M059J (cell line): Measurements from ENCODE around the gene MESP1. TPM values are rescaled to one million over a fixed set of nuclear protein-coding genes. Genes with fewer than 3 reads are reported as not detected.

ENCODE experiments used
- DNase-seq: peaks from one replicate; pipeline ENCODE4 v3.0.0-alpha.2; 2012; ENCODE audit warnings: low read depth
- total RNA-seq: library from RNA; depleted of rRNA; stranded (reverse); fragments of >200 nt; shearing (Covaris generic); gene quantifications from 2 replicates; pipeline ENCODE4 v1.2.3, GENCODE V29; 2014

Gene MESP1
- total RNA-seq, 1 experiment from 2014 or later, result 2.4 TPM

- peak; percentile 92 for DNase-seq
Measured at GRCh38 chr15:89781891-89782618, 31.0 kb upstream of the MESP1 start.

GRCh38 chr15:89781055-89781454 is 30.0 kb upstream of the MESP1 start:
- peak; percentile 69 for DNase-seq

- no peak for DNase-seq
Measured at GRCh38 chr15:89780601-89781000, 29.6 kb upstream of the MESP1 start.

- DNase-seq, result no peak
Measured at GRCh38 chr15:89778861-89779260, 27.8 kb upstream of the MESP1 start.

GRCh38 chr15:89777782-89778380 is 26.8 kb upstream of the MESP1 start:
- DNase-seq, result no peak

- DNase-seq, result peak; percentile 23
Measured at GRCh38 chr15:89777073-89777751, 26.2 kb upstream of the MESP1 start.

GRCh38 chr15:89776274-89777072 is 25.4 kb upstream of the MESP1 start, which contains the start of gene MESP2:
TSS of gene MESP2 (plus strand) at chr15:89776332. CDS start at chr15:89776358, 26 bp downstream.
- DNase-seq, result peak; percentile 46

GRCh38 chr15:89775815-89776214 is 24.8 kb upstream of the MESP1 start:
- no peak for DNase-seq

GRCh38 chr15:89774492-89774891 is 23.4 kb upstream of the MESP1 start:
- no peak for DNase-seq

- DNase-seq, result no peak
Measured at GRCh38 chr15:89772932-89773583, 22.0 kb upstream of the MESP1 start.

GRCh38 chr15:89770041-89770440 is 19.0 kb upstream of the MESP1 start:
- peak; percentile 72 for DNase-seq

- DNase-seq, result no peak
Measured at GRCh38 chr15:89769366-89769765, 18.3 kb upstream of the MESP1 start.

- no peak for DNase-seq
Measured at GRCh38 chr15:89768071-89768500, 17.0 kb upstream of the MESP1 start.

GRCh38 chr15:89767411-89767915 is 16.4 kb upstream of the MESP1 start:
- peak; percentile 68 for DNase-seq

- DNase-seq, result no peak
Measured at GRCh38 chr15:89766357-89767311, 15.6 kb upstream of the MESP1 start.

- DNase-seq, result no peak
Measured at GRCh38 chr15:89765694-89766093, 14.6 kb upstream of the MESP1 start.

- no peak for DNase-seq
Measured at GRCh38 chr15:89761929-89762328, 10.9 kb upstream of the MESP1 start.

GRCh38 chr15:89761009-89761831 is 10.2 kb upstream of the MESP1 start:
- peak; percentile 69 for DNase-seq
